Cortex of kidney (tissue), 1 donor: ENCODE results near the gene ZMYM4.
"Not testable (repeated sequence)": the region's sequence is repeated elsewhere in the genome, so short reads cannot be mapped to it uniquely, and the experiment has no call there.

Experiments
- DNase-seq: peaks from one replicate; lab custom pipeline; 2025; lab: John Stamatoyannopoulos, UW

ZMYM4 gene

GRCh38 chr1:35326246-35326866 lies 57.8 kb downstream of the ZMYM4 start:
- DNase-seq, result no peak

DNA sequence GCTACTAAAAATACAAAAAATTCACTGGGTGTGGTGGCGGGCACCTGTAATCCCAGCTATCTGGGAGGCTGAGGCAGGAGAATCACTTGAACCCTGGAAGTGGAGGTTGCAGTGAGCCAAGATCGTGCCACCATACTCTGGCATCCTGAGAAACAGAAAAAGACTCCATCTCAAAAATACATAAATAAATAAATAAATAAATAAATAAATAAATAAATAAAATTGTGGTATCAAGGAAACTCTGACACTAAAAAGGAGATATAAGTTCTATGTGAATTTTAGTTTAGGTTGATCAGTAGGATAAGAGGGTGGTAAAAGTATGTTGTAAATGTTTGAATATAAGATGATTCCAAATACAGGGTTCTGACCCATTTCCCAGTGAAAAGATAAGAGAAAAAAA lies 63.1 kb downstream of the ZMYM4 start:
- not testable (repeated sequence) for DNase-seq

DNA sequence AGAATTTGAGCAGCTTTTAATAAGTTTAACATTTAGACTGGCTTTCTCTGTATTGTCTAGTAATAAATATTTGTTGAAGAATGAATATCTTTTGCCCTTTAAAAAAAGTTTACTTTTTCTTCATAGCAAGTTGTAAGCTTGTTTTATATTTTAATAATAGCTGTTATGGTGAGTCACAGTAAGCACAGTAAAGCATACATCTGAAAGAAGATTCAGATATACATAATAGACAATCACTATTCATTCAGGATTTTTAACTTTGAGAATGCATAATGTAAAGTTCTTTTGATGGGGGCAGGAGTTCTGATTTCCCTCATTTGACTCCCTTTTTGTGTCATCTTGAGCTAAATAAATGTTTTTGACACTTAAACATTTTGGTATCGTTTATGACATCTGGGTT lies 66.0 kb downstream of the ZMYM4 start:
- DNase-seq, result no peak

DNA sequence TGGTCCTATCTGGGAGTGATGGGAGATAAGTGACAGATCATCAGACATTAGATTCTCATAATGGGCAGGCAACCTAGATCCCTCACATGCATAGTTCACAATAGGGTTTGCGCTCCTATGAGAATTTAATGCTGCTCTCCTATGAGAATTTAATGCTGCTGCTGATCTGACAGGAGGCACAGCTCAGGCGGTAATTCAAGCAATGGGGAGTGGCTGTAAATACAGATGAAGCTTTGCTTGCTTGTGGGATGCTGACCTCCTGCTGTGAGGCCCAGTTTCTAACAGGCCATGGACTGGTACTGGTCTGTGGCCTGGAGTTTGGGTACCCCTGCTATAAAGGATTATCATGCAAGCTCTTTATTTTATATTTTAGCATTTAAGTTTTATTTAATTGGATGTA lies 72.0 kb downstream of the ZMYM4 start:
- DNase-seq, result no peak

DNA sequence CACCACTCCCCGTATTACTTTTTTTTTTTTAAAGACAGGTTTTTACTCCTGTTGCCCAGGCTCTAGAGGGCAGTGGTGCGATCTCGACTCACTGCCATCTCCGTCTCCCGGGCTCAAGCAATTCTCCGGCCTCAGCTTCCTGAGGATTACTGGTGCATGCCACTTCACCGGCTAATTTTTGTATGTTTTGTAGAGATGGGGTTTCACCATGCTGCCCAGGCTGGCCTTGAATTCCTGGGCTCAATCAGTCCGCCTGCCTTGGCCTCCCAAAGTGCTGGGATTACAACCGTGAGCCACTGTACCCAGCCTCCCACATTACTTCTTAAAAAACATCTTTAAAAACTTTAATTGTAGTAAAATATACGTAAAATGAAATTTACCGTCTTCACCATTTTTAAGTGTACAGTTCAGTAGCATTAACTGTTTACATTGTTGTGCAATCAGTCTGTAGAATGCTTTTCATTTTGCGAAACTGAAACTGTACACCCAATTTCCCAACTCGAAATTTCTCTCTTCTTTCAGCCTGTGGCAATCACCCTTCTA lies 77.0 kb downstream of the ZMYM4 start:
- no peak for DNase-seq

DNA sequence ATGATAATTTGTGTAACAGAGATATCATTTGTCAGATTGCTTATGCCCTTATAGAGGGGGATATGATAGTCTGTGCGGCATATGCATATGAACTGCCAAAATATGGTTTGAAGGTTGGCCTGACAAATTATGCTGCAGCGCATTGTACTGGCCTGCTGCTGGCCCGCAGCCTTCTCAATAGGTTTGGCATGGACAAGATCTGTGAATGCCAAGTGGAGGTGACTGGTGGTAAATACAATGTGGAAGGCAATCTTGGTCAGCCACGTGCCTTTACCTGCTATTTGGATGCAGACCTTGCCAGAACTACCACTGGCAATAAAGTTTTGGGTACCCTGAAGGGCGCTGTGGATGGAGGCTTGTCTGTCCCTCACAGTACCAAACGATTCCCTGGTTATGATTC lies 82.4 kb downstream of the ZMYM4 start:
- DNase-seq, result no peak

GRCh38 chr1:35359995-35360394 lies 91.5 kb downstream of the ZMYM4 start:
- no peak for DNase-seq

DNA sequence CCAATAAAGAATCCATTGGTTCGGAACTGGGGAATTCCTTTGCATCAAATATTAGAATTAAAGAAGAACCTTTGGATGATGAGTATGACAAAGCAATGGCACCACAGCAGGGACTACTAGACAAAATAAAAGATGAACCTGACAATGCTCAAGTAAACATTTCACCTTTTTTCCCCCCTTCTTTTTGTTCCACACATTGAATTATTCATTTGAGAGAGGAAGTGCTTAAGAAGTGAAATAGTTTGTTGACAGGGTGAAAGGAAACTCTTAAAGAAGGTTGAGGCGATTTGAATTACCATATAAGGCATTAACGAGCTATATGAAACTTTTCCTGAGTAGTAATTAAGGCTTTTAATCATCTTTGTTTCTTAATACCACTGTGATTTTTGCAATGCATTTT lies 93.1 kb downstream of the ZMYM4 start:
- DNase-seq, result no peak

DNA sequence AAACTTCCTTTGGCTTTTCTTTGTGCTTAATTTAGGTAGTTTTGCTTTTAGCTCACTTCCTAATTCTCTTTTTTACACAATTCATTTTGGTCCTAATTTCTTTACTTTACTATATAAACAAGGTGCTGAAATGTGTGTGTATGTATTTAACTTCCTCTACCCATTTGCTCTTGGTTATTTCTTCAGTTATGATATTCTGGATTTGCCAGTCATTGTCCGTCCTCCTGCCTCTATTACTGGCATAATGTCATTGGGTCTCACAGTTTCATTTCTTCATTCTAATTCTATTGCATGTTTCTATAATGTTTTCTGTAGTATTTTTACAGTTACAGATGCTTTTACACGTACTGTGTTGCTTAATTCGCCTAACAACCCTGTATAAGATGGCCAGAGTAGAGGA lies 96.2 kb downstream of the ZMYM4 start:
- DNase-seq, result no peak

DNA sequence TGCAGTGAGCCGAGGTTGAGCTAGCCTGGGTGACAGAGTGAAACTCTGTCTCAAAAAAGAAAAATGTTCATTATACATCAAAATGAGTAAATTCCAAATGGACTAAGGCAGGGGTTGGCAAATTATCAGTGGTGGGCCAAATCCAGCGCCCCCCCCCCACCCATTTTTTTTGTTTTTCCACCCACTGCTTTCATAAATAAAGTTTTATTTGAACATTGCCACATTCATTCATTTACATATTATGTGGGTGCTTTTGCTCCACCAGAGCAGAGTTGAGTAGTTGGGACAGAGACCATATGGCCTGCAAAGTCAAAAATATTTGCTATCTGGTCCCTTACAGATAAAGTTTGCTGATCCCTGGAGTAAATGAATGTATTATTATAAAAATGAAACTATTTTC lies 99.4 kb downstream of the ZMYM4 start:
- no peak for DNase-seq

GRCh38 chr1:35369922-35370671 lies 101.6 kb downstream of the ZMYM4 start:
- DNase-seq, result no peak

DNA sequence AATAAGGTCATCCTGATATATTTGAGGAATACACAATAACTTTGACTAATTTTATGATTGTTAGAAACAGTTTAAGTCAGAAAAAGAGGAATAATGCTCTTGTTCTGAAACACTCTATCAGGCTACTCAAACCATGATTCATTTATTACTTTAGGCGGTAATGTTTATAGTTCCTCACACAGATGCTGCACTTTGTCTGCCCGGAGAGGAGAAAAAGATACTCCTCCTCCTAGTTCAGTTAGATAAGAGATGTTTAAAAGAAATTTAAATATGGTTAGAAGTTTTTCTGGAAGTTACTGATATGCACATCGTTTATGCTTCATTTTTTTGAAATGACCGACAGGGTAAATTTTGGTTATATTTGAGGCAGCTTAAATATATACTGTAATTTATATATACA lies 103.0 kb downstream of the ZMYM4 start:
- no peak for DNase-seq

DNA sequence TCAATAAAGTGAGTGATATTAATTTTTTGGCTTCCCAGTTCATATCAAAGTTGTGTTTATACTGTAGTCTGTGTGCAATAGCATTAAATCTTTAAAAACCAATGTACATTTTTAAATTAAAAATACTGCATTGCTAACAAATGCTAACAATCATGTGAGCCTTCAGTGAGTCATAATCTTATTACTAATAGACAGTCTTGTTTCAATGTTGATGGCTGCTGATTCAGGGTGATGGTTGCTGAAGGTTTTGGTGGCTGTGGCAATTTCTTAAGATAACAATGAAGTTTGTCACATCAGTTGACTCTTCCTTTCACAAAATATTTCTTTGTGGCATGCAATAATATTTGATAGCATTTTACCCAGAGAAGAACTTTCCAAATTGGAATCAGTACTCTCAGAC lies 109.0 kb downstream of the ZMYM4 start:
- DNase-seq, result no peak

GRCh38 chr1:35379317-35380000 lies 111.0 kb downstream of the ZMYM4 start:
- DNase-seq, result no peak

- DNase-seq, result not testable (repeated sequence)
These were observed 111.6 kb downstream of the ZMYM4 start for GRCh38 chr1:35380111-35380510.

GRCh38 chr1:35382107-35382506 lies 113.6 kb downstream of the ZMYM4 start:
- no peak for DNase-seq

DNA sequence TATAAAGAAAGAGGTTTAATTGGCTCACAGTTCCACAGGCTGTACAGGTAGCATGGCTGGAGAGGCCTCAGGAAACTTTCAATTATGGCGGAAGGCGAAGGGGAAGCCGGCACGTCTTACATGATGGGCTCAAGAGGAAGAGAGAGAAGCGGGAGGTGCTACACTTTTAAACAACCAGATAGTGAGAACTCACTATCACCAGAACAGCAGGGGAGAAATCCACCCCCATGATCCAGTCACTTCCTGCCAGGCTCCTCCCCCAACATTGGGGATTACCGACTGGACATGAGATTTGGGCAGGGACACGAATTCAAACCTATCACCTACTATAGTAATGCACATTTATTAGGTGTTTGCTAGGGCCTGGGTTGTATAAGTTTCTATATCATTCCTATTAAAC lies 117.8 kb downstream of the ZMYM4 start:
- DNase-seq, result no peak

- DNase-seq, result no peak
These were observed 118.5 kb downstream of the ZMYM4 start for GRCh38 chr1:35386959-35387358.

- no peak for DNase-seq
These were observed 122.3 kb downstream of the ZMYM4 start for GRCh38 chr1:35390600-35391494.

- DNase-seq, result no peak
These were observed 125.9 kb downstream of the ZMYM4 start for GRCh38 chr1:35394386-35394785.

GRCh38 chr1:35398739-35399138 lies 130.2 kb downstream of the ZMYM4 start:
- no peak for DNase-seq

DNA sequence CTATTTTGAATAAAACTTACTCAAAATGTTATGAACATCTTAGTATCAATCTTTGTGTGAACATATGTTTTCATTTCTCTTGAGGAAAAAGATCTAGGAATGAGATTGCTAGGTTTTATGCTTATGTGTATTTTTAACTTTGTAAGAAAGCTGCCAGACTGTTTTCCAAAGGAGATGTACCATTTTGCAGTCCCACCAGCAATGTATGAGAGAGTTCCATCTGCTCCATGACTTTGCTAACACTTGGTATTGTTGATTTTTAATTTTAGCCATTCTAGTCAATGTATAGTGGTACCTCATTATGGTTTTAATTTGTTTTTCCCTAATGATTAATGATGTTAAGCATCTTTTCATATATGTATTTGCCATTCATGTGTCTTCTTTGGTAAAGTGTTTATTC lies 132.5 kb downstream of the ZMYM4 start:
- no peak for DNase-seq
